Measurements from ENCODE around the gene PKD1L1. TPM values are rescaled to one million over a fixed set of nuclear protein-coding genes. Genes with fewer than 3 reads are reported as not detected.
A peak's percentile ranks its signal among the peaks of the same experiment; 100 is the strongest.

Gene PKD1L1
- total RNA-seq, 1 experiment from 2014 or later, result 0.07 TPM

DNA sequence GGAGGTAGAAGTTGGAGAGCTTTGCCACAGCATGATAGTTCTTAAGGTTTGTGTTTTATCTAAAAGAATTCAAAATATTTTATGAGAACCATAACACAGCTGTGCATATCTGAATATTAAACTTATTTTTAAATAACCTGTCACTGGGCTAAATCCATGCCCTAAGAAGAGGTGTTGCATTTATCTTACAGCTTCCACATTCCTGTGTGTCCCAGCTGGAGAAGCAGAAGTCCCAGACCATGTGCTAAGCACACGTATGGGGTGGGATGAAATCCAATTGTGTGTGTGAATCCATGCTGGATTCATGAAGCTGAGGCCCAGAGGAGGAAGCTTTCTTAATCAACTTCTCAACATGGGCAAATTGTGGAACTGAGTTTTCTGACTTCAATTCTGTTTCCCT, 121.5 kb downstream of the PKD1L1 start:
- TF ChIP-seq SP1 (CRISPR knock-in tag; conservative IDR thresholded peaks at IDR 0.05) (no peak), CDX4 (CRISPR knock-in tag; IDR thresholded peaks at IDR 0.05; ENCODE audit: borderline replicate concordance) (no peak), ZNF317 (CRISPR knock-in tag; IDR thresholded peaks at IDR 0.05; ENCODE audit: borderline replicate concordance, low read depth) (no peak), CTCF (IDR thresholded peaks at IDR 0.05) (no peak), EMX1 (CRISPR knock-in tag; IDR thresholded peaks at IDR 0.05) (no peak), TEAD1 (CRISPR knock-in tag; IDR thresholded peaks at IDR 0.05) (no peak), E2F5 (CRISPR knock-in tag; IDR thresholded peaks at IDR 0.05) (no peak), FOXP1 (CRISPR knock-in tag; IDR thresholded peaks at IDR 0.05; ENCODE audit: borderline replicate concordance) (no peak), HMGA2 (CRISPR knock-in tag; IDR thresholded peaks at IDR 0.05) (no peak), JUN (CRISPR knock-in tag; IDR thresholded peaks at IDR 0.05) (no peak), ZNF416 (CRISPR knock-in tag; IDR thresholded peaks at IDR 0.05) (no peak), RORB (CRISPR knock-in tag; IDR thresholded peaks at IDR 0.05) (no peak), ZNF219 (CRISPR knock-in tag; IDR thresholded peaks at IDR 0.05; ENCODE audit: borderline replicate concordance) (no peak), ATF6 (CRISPR knock-in tag; IDR thresholded peaks at IDR 0.05) (no peak)
- ATAC-seq (no peak), DNase-seq (ENCODE audit: low spot score) (no peak)
- no peaks in the 10 kb centered on the region for H3K9me3 Mint-ChIP-seq
- H3K27me3 Mint-ChIP-seq (ENCODE audit: low read depth), result no peaks in the 10 kb centered on the region
- H3K27ac Mint-ChIP-seq, result no peak overlapping the region
- no peaks in the 10 kb centered on the region for H3K36me3 Mint-ChIP-seq
- H3K4me1 Mint-ChIP-seq, result no peaks in the 10 kb centered on the region
- no peak overlapping the region for H3K4me3 Mint-ChIP-seq
- ChIA-PET CTCF (interaction anchor here (1.0 to 2.3 kb wide), 6 partner anchors 7 to 573 kb away, joined by 3 to 8 read pairs (median 3); no protein-coding TSS in a partner anchor), POLR2A (no interaction called here)

DNA sequence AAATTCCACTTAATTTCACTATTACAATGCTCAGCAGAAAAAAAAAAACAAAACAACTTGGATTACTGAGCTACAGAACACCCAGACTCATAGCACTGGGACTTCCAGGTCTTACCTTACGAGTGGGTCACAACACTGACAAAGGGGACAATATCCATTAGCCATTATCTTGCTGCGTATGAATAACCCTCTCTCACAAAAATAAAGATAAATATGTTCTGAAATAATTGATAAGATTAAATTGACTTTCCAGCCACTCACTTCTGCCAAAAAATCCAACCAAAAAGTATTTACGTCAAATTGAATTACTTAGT, 128.7 kb downstream of the PKD1L1 start:
- CTCF ChIA-PET, result interaction anchor here (0.5 to 1.9 kb wide), 31 partner anchors 8 to 553 kb away, joined by 3 to 25 read pairs (median 4); no protein-coding TSS in a partner anchor
- ATAC-seq, result no peak
- no peaks in the 10 kb centered on the region for H3K36me3 Mint-ChIP-seq
- DNase-seq (ENCODE audit: low spot score), result no peak
- peaks cover 16% of the 10 kb centered on the region for H3K4me1 Mint-ChIP-seq
- no peaks in the 10 kb centered on the region for H3K9me3 Mint-ChIP-seq
- POLR2A ChIA-PET, result no interaction called here
- H3K4me3 Mint-ChIP-seq, result no peak overlapping the region
- no peaks in the 10 kb centered on the region for H3K27me3 Mint-ChIP-seq (ENCODE audit: low read depth)
- TF ChIP-seq GRHL2 (CRISPR knock-in tag; IDR thresholded peaks at IDR 0.05; ENCODE audit: insufficient replicate concordance, severe bottlenecking), result no peak
- TF ChIP-seq SMAD3 (CRISPR knock-in tag; IDR thresholded peaks at IDR 0.05; ENCODE audit: borderline replicate concordance), result no peak
- TF ChIP-seq FOXP1 (CRISPR knock-in tag; IDR thresholded peaks at IDR 0.05; ENCODE audit: borderline replicate concordance), result no peak
- no peak for TF ChIP-seq SMAD4 (CRISPR knock-in tag; IDR thresholded peaks at IDR 0.05)
- TF ChIP-seq NFE2L1 (CRISPR knock-in tag; IDR thresholded peaks at IDR 0.05), result no peak
- TF ChIP-seq, protein P1, sequence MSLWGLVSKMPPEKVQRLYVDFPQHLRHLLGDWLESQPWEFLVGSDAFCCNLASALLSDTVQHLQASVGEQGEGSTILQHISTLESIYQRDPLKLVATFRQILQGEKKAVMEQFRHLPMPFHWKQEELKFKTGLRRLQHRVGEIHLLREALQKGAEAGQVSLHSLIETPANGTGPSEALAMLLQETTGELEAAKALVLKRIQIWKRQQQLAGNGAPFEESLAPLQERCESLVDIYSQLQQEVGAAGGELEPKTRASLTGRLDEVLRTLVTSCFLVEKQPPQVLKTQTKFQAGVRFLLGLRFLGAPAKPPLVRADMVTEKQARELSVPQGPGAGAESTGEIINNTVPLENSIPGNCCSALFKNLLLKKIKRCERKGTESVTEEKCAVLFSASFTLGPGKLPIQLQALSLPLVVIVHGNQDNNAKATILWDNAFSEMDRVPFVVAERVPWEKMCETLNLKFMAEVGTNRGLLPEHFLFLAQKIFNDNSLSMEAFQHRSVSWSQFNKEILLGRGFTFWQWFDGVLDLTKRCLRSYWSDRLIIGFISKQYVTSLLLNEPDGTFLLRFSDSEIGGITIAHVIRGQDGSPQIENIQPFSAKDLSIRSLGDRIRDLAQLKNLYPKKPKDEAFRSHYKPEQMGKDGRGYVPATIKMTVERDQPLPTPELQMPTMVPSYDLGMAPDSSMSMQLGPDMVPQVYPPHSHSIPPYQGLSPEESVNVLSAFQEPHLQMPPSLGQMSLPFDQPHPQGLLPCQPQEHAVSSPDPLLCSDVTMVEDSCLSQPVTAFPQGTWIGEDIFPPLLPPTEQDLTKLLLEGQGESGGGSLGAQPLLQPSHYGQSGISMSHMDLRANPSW (CRISPR knock-in tag; conservative IDR thresholded peaks at IDR 0.05; ENCODE audit: low read depth), result no peak
- TF ChIP-seq AFF4 (CRISPR knock-in tag; IDR thresholded peaks at IDR 0.05; ENCODE audit: borderline replicate concordance), result no peak
- TF ChIP-seq CTCF (IDR thresholded peaks at IDR 0.05), result peak; percentile 16
- H3K27ac Mint-ChIP-seq, result no peak overlapping the region
